ENCODE measurements around the gene STON2. TPM values are rescaled to one million over a fixed set of nuclear protein-coding genes. Genes with fewer than 3 reads are reported as not detected.

Gene STON2
- total RNA-seq, 1 experiment from 2014 or later = 23.5 TPM

- intact Hi-C loops (cut with micrococcal nuclease) = loop anchor here (5.0 kb wide), 1 partner anchor 43 kb away; the partner anchor contains the start of gene GTF2A1
- CTCF ChIA-PET = interaction anchor here (0.6 to 17.3 kb wide), 7 partner anchors 11 to 200 kb away, joined by 3 to 432 read pairs (median 4); no protein-coding TSS in a partner anchor
- no peaks in the 10 kb centered on the region for H3K27me3 Mint-ChIP-seq (ENCODE audit: insufficient read depth, unreplicated experiment)
Observed at GRCh38 chr14:81265636-81266169, 134.4 kb downstream of the STON2 start.

GRCh38 chr14:81264671-81265070 is 135.5 kb downstream of the STON2 start:
- Mint-ChIP-seq H3K27me3 (ENCODE audit: insufficient read depth, unreplicated experiment) (no peaks in the 10 kb centered on the region), H3K27ac (ENCODE audit: low read depth, unreplicated experiment) (no peak overlapping the region), H3K9me3 (ENCODE audit: unreplicated experiment) (no peaks in the 10 kb centered on the region), H3K4me1 (ENCODE audit: insufficient read depth, unreplicated experiment) (peaks cover 12% of the 10 kb centered on the region), H3K4me3 (ENCODE audit: unreplicated experiment) (no peak overlapping the region), H3K36me3 (ENCODE audit: insufficient read depth, unreplicated experiment) (peaks cover 51% of the 10 kb centered on the region)
- ChIA-PET POLR2A (no interaction called here), CTCF (interaction anchor here (0.6 to 17.3 kb wide), 5 partner anchors 12 to 208 kb away, joined by 3 to 432 read pairs (median 6); no protein-coding TSS in a partner anchor)
- no TSS peak for BruUV-seq (replicated peaks)
- intact Hi-C loops (cut with micrococcal nuclease) = loop anchor here (5.0 kb wide), 1 partner anchor 42 kb away; the partner anchor contains the start of gene GTF2A1
- TF ChIP-seq CTCF (IDR thresholded peaks at IDR 0.05; ENCODE audit: unreplicated experiment) = no peak
- no peak for DNase-seq (ENCODE audit: unreplicated experiment)

More at GRCh38 chr14:81265636-81266169, 134.4 kb downstream of the STON2 start:
- no TSS peak for BruUV-seq (replicated peaks)
- POLR2A ChIA-PET = interaction anchor here (0.6 to 2.4 kb wide), 4 partner anchors 11 to 135 kb away, joined by 3 to 9 read pairs (median 3); partner anchors contain the start of gene STON2
- Mint-ChIP-seq H3K27ac (ENCODE audit: low read depth, unreplicated experiment) (peak overlapping the region; percentile 50), H3K9me3 (ENCODE audit: unreplicated experiment) (no peaks in the 10 kb centered on the region), H3K4me3 (ENCODE audit: unreplicated experiment) (no peak overlapping the region), H3K36me3 (ENCODE audit: insufficient read depth, unreplicated experiment) (peaks cover 51% of the 10 kb centered on the region), H3K4me1 (ENCODE audit: insufficient read depth, unreplicated experiment) (peaks cover 17% of the 10 kb centered on the region)
- DNase-seq (ENCODE audit: unreplicated experiment) = no peak
- TF ChIP-seq CTCF (IDR thresholded peaks at IDR 0.05; ENCODE audit: unreplicated experiment) = no peak

- ChIA-PET POLR2A (no interaction called here), CTCF (interaction anchor here (0.5 to 17.3 kb wide), 6 partner anchors 11 to 350 kb away, joined by 3 to 432 read pairs (median 4); no protein-coding TSS in a partner anchor)
- intact Hi-C loops (cut with micrococcal nuclease) = no loop called here
- H3K4me1 Mint-ChIP-seq (ENCODE audit: insufficient read depth, unreplicated experiment) = peaks cover 6% of the 10 kb centered on the region
- no peak overlapping the region for H3K4me3 Mint-ChIP-seq (ENCODE audit: unreplicated experiment)
- no peak for TF ChIP-seq CTCF (IDR thresholded peaks at IDR 0.05; ENCODE audit: unreplicated experiment)
- H3K9me3 Mint-ChIP-seq (ENCODE audit: unreplicated experiment) = no peaks in the 10 kb centered on the region
- no peak overlapping the region for H3K27ac Mint-ChIP-seq (ENCODE audit: low read depth, unreplicated experiment)
- H3K27me3 Mint-ChIP-seq (ENCODE audit: insufficient read depth, unreplicated experiment) = no peaks in the 10 kb centered on the region
- peaks cover 50% of the 10 kb centered on the region for H3K36me3 Mint-ChIP-seq (ENCODE audit: insufficient read depth, unreplicated experiment)
- DNase-seq (ENCODE audit: unreplicated experiment) = no peak
- BruUV-seq (replicated peaks) = no TSS peak
Observed at GRCh38 chr14:81263777-81264410, 136.2 kb downstream of the STON2 start.

GRCh38 chr14:81261176-81261575 is 138.9 kb downstream of the STON2 start:
- CTCF ChIA-PET = interaction anchor here (1.0 to 2.1 kb wide), 3 partner anchors 8 to 12 kb away, joined by 3 to 10 read pairs (median 6); no protein-coding TSS in a partner anchor
- no peak for TF ChIP-seq CTCF (IDR thresholded peaks at IDR 0.05; ENCODE audit: unreplicated experiment)
- no peak for DNase-seq (ENCODE audit: unreplicated experiment)
- POLR2A ChIA-PET = no interaction called here
- intact Hi-C loops (cut with micrococcal nuclease) = no loop called here
- no peak overlapping the region for H3K27ac Mint-ChIP-seq (ENCODE audit: low read depth, unreplicated experiment)
- peaks cover 2% of the 10 kb centered on the region for H3K4me1 Mint-ChIP-seq (ENCODE audit: insufficient read depth, unreplicated experiment)
- no peaks in the 10 kb centered on the region for H3K27me3 Mint-ChIP-seq (ENCODE audit: insufficient read depth, unreplicated experiment)
- H3K9me3 Mint-ChIP-seq (ENCODE audit: unreplicated experiment) = no peaks in the 10 kb centered on the region
- H3K36me3 Mint-ChIP-seq (ENCODE audit: insufficient read depth, unreplicated experiment) = peaks cover 37% of the 10 kb centered on the region
- no peak overlapping the region for H3K4me3 Mint-ChIP-seq (ENCODE audit: unreplicated experiment)
- no TSS peak for BruUV-seq (replicated peaks)
